GM12873 (cell line): ENCODE results near the gene PCDHGB6.

ENCODE experiments used
- CTCF ChIP-seq: IDR thresholded peaks from 2 replicates; pipeline ENCODE4 v1.5.1; 2012; ENCODE audit warnings: low read depth, mild to moderate bottlenecking, moderate library complexity, low read length, control low read depth; ENCODE audit not compliant: insufficient read depth; ENCODE audit errors: missing control alignments

The PCDHGB6 gene

GRCh38 chr5:141393267-141393666, 14.6 kb upstream of the PCDHGB6 start:
- TF ChIP-seq CTCF = no peak

- TF ChIP-seq CTCF = peak; percentile 55
Observed at GRCh38 chr5:141397756-141398551, 9.9 kb upstream of the PCDHGB6 start, which contains the start of gene PCDHGB5. TSS of gene PCDHGB5 (plus strand) at chr5:141397947. CDS start at chr5:141398128, 181 bp downstream.

GRCh38 chr5:141398608-141399007, 9.2 kb upstream of the PCDHGB6 start:
- TF ChIP-seq CTCF = no peak

- TF ChIP-seq CTCF = no peak
Observed at GRCh38 chr5:141399555-141400258, 8.1 kb upstream of the PCDHGB6 start.

GRCh38 chr5:141402553-141403243, 5.1 kb upstream of the PCDHGB6 start, which contains the start of gene PCDHGA9:
TSS of gene PCDHGA9 (plus strand) at chr5:141402778. CDS start at chr5:141402953, 175 bp downstream.
- TF ChIP-seq CTCF = peak; percentile 63

GRCh38 chr5:141403387-141403786, 4.4 kb upstream of the PCDHGB6 start:
- no peak for TF ChIP-seq CTCF
